ENCODE results near the gene NPY5R. TPM values are rescaled to one million over a fixed set of nuclear protein-coding genes. Genes with fewer than 3 reads are reported as not detected.
A peak's percentile ranks its signal among the peaks of the same experiment; 100 is the strongest.

NPY5R gene
- total and polyA plus RNA-seq, 2 of the 13 experiments (the other 11 are each of a cell fraction or from before 2014, with no cell fraction given): not detected

GRCh38 chr4:163300445-163300844, 43.2 kb upstream of the NPY5R start:
- Histone ChIP-seq H3K9me3 (ENCODE audit: low read length) (no peaks in the 10 kb centered on the region), H3K4me2 (ENCODE audit: low read depth, low read length) (no peak overlapping the region), H3K36me3 (replicated peaks in 1 of 2; ENCODE audit: control insufficient read depth in 1 of 2, insufficient read depth in 2 of 2, low read length in 2 of 2) (no peaks in the 10 kb centered on the region), H3K9ac (ENCODE audit: insufficient read depth, low read depth, low read length) (no peak overlapping the region), H3K4me3 (replicated peaks in 1 of 3; ENCODE audit: insufficient read depth in 1 of 3, low read depth in 2 of 3, low read length in 3 of 3) (no peak overlapping the region), H4K20me1 (ENCODE audit: insufficient read depth, low read length) (no peaks in the 10 kb centered on the region), H3K4me1 (ENCODE audit: insufficient read depth, low read length) (peaks cover 10% of the 10 kb centered on the region), H2AFZ (ENCODE audit: low read length) (peak overlapping the region; percentile 0), H3K79me2 (ENCODE audit: insufficient read depth, low read length) (no peaks in the 10 kb centered on the region), H3K27me3 (ENCODE audit: control insufficient read depth in 1 of 2, insufficient read depth in 2 of 2, low read length in 2 of 2) (no peaks in the 10 kb centered on the region), H3K27ac (ENCODE audit: extremely low read length, insufficient read depth, low read length) (no peak overlapping the region)
- TF ChIP-seq MTERF4 (CRISPR knock-in tag; IDR thresholded peaks at IDR 0.05) (no peak), HNF4A (CRISPR knock-in tag; IDR thresholded peaks at IDR 0.05) (peak; percentile 49)
- peak; percentile 87 for ATAC-seq
- peak; percentile 5 for DNase-seq (ENCODE audit: low spot score)
- intact Hi-C loops (cut with micrococcal nuclease; ENCODE audit: unreplicated experiment): no loop called here
- FAIRE-seq: no peak
- in situ Hi-C loops (cut with HindIII; ENCODE audit: extremely low pct_ligation_motif_present, low pct_unique_long_range_greater_than_20kb): no loop called here
- POLR2A ChIA-PET: no interaction called here
- 0% methylated on average over 3 of the region's 3 CpGs for WGBS (ENCODE audit: low lambda C conversion rate)
- no TSS peak for BruUV-seq (replicated peaks)
- CTCF ChIA-PET (ENCODE audit: low intra/inter-chr PET ratio, low total read pairs): no interaction called here

GRCh38 chr4:163303069-163303468, 40.6 kb upstream of the NPY5R start:
- ATAC-seq (no peak), DNase-seq (ENCODE audit: low spot score) (no peak), FAIRE-seq (no peak)
- Histone ChIP-seq H3K4me3 (replicated peaks in 1 of 3; ENCODE audit: insufficient read depth in 1 of 3, low read depth in 2 of 3, low read length in 3 of 3) (no peak overlapping the region), H3K79me2 (ENCODE audit: insufficient read depth, low read length) (no peaks in the 10 kb centered on the region), H2AFZ (ENCODE audit: low read length) (no peak overlapping the region), H3K4me2 (ENCODE audit: low read depth, low read length) (no peak overlapping the region), H4K20me1 (ENCODE audit: insufficient read depth, low read length) (no peaks in the 10 kb centered on the region), H3K4me1 (ENCODE audit: insufficient read depth, low read length) (peaks cover 10% of the 10 kb centered on the region), H3K27ac (ENCODE audit: extremely low read length, insufficient read depth, low read length) (no peak overlapping the region), H3K9ac (ENCODE audit: insufficient read depth, low read depth, low read length) (no peak overlapping the region), H3K9me3 (ENCODE audit: low read length) (no peaks in the 10 kb centered on the region), H3K27me3 (ENCODE audit: control insufficient read depth in 1 of 2, insufficient read depth in 2 of 2, low read length in 2 of 2) (no peaks in the 10 kb centered on the region), H3K36me3 (replicated peaks in 1 of 2; ENCODE audit: control insufficient read depth in 1 of 2, insufficient read depth in 2 of 2, low read length in 2 of 2) (no peaks in the 10 kb centered on the region)
- ChIA-PET CTCF (ENCODE audit: low intra/inter-chr PET ratio, low total read pairs) (no interaction called here), POLR2A (no interaction called here)
- no TSS peak for BruUV-seq (replicated peaks)
- in situ Hi-C loops (cut with HindIII; ENCODE audit: extremely low pct_ligation_motif_present, low pct_unique_long_range_greater_than_20kb) (no loop called here), intact Hi-C loops (cut with micrococcal nuclease; ENCODE audit: unreplicated experiment) (no loop called here)
- WGBS (ENCODE audit: low lambda C conversion rate): 68% methylated on average over 2 of the region's 2 CpGs
- TF ChIP-seq NPAS2 (CRISPR knock-in tag; IDR thresholded peaks at IDR 0.05; ENCODE audit: borderline replicate concordance) (no peak), ZBTB46 (CRISPR knock-in tag; IDR thresholded peaks at IDR 0.05; ENCODE audit: borderline replicate concordance) (no peak), ZFP82 (CRISPR knock-in tag; IDR thresholded peaks at IDR 0.05; ENCODE audit: borderline replicate concordance) (no peak), MBD4 (IDR thresholded peaks at IDR 0.05; ENCODE audit: borderline replicate concordance, low read length) (no peak), ZNF335 (CRISPR knock-in tag; IDR thresholded peaks at IDR 0.05) (no peak), PRMT3 (CRISPR knock-in tag; IDR thresholded peaks at IDR 0.05; ENCODE audit: borderline replicate concordance, low read depth) (no peak), SNRNP70 (IDR thresholded peaks at IDR 0.05; ENCODE audit: low read depth, low read length) (no peak), ZNF678 (CRISPR knock-in tag; IDR thresholded peaks at IDR 0.05) (no peak), ZNF367 (CRISPR knock-in tag; IDR thresholded peaks at IDR 0.05; ENCODE audit: borderline replicate concordance) (no peak), MXD3 (CRISPR knock-in tag; IDR thresholded peaks at IDR 0.05) (no peak), GTF3A (CRISPR knock-in tag; conservative IDR thresholded peaks at IDR 0.05) (no peak)
- TF ChIP-seq, protein P1, sequence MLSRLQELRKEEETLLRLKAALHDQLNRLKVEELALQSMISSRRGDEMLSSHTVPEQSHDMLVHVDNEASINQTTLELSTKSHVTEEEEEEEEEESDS (CRISPR knock-in tag; IDR thresholded peaks at IDR 0.05; ENCODE audit: borderline replicate concordance): no peak
- TF ChIP-seq, protein P2, sequence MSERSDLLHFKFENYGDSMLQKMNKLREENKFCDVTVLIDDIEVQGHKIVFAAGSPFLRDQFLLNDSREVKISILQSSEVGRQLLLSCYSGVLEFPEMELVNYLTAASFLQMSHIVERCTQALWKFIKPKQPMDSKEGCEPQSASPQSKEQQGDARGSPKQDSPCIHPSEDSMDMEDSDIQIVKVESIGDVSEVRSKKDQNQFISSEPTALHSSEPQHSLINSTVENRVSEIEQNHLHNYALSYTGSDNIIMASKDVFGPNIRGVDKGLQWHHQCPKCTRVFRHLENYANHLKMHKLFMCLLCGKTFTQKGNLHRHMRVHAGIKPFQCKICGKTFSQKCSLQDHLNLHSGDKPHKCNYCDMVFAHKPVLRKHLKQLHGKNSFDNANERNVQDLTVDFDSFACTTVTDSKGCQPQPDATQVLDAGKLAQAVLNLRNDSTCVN (CRISPR knock-in tag; IDR thresholded peaks at IDR 0.05; ENCODE audit: borderline replicate concordance): no peak
